ENCODE data around the gene LAPTM5. TPM values are rescaled to one million over a fixed set of nuclear protein-coding genes. Genes with fewer than 3 reads are reported as not detected.

LAPTM5 gene
- total RNA-seq, 1 donor from 2014 or later = 0.56 TPM

DNA sequence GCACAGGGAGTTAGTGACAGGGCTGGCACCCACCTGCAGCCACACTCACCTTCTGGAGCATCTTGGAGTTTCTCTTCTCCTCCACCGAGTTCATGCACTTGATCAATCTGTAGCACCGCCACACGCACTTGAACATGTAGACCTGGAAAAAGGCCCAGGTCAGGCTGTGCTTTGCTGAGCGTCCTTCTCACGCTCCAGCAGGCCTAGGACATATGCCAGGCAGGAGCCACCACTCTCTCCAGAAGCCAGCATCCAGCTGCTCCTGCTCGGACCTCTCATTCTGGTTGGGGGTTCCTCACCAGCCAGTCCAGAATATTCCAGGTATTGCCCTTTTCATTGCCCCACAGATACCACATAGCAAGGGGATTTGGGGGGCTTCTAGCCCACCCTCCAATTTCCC, 22.4 kb downstream of the LAPTM5 start:
- H3K27ac Mint-ChIP-seq (ENCODE audit: unreplicated experiment) = no peak overlapping the region
- peaks cover 3% of the 10 kb centered on the region for H3K27me3 Mint-ChIP-seq (ENCODE audit: unreplicated experiment)
- H3K9me3 Mint-ChIP-seq (ENCODE audit: unreplicated experiment) = no peaks in the 10 kb centered on the region
- DNase-seq = no peak
- peaks cover 10% of the 10 kb centered on the region for H3K4me1 Mint-ChIP-seq (ENCODE audit: low read depth, unreplicated experiment)
- H3K4me3 Mint-ChIP-seq (ENCODE audit: unreplicated experiment) = no peak overlapping the region
- peaks cover 3% of the 10 kb centered on the region for H3K36me3 Mint-ChIP-seq (ENCODE audit: unreplicated experiment)
- TF ChIP-seq, protein P1, sequence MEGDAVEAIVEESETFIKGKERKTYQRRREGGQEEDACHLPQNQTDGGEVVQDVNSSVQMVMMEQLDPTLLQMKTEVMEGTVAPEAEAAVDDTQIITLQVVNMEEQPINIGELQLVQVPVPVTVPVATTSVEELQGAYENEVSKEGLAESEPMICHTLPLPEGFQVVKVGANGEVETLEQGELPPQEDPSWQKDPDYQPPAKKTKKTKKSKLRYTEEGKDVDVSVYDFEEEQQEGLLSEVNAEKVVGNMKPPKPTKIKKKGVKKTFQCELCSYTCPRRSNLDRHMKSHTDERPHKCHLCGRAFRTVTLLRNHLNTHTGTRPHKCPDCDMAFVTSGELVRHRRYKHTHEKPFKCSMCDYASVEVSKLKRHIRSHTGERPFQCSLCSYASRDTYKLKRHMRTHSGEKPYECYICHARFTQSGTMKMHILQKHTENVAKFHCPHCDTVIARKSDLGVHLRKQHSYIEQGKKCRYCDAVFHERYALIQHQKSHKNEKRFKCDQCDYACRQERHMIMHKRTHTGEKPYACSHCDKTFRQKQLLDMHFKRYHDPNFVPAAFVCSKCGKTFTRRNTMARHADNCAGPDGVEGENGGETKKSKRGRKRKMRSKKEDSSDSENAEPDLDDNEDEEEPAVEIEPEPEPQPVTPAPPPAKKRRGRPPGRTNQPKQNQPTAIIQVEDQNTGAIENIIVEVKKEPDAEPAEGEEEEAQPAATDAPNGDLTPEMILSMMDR (IDR thresholded peaks at IDR 0.05; ENCODE audit: partially characterized antibody, unreplicated experiment) = no peak

DNA sequence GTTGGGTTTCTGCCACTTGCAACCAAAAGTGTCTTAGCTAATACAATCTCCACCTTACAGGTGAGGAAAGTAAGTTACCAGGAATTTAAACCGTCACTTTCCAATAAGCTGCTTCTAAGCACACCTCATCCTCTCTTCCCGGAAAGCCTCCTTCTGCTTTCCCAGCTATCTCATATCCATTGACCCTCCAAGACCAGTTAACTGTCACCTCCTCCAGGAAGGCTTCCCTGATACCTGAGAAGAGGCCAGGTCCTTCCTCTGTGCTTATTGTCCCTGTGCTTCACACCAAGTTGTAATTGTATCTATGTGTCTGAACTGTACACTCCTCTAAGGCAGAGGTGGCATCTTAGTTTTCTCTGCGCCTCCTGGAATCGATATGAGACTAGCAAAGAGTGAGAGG, 23.0 kb downstream of the LAPTM5 start:
- H3K27me3 Mint-ChIP-seq (ENCODE audit: unreplicated experiment) = peaks cover 2% of the 10 kb centered on the region
- H3K27ac Mint-ChIP-seq (ENCODE audit: unreplicated experiment) = no peak overlapping the region
- peaks cover 3% of the 10 kb centered on the region for H3K36me3 Mint-ChIP-seq (ENCODE audit: unreplicated experiment)
- DNase-seq = no peak
- H3K9me3 Mint-ChIP-seq (ENCODE audit: unreplicated experiment) = no peaks in the 10 kb centered on the region
- TF ChIP-seq, protein P1 (IDR thresholded peaks at IDR 0.05; ENCODE audit: partially characterized antibody, unreplicated experiment) = no peak
- peaks cover 12% of the 10 kb centered on the region for H3K4me1 Mint-ChIP-seq (ENCODE audit: low read depth, unreplicated experiment)
- no peak overlapping the region for H3K4me3 Mint-ChIP-seq (ENCODE audit: unreplicated experiment)

DNA sequence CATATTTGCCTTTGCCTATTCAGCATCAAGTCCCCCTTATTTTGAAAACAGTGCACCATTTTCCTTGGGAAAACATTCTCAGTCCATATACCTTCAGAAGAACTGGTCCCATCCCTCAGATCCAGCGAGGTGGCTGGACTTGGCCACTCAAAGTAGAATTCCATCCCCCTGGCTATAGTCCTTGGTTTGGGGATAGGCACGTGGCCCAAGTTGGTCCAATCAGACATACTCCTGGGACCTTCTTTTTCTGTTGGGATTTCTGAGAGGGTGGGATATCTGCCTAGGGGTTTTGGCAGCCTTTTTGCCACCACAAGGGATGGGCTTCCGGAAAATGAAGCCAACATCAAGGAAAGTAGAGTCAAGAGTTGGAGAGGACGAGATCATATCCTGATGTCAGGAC, 23.5 kb downstream of the LAPTM5 start:
- Mint-ChIP-seq H3K27me3 (ENCODE audit: unreplicated experiment) (peaks cover 2% of the 10 kb centered on the region), H3K4me1 (ENCODE audit: low read depth, unreplicated experiment) (peaks cover 13% of the 10 kb centered on the region), H3K4me3 (ENCODE audit: unreplicated experiment) (no peak overlapping the region), H3K9me3 (ENCODE audit: unreplicated experiment) (no peaks in the 10 kb centered on the region), H3K27ac (ENCODE audit: unreplicated experiment) (no peak overlapping the region), H3K36me3 (ENCODE audit: unreplicated experiment) (peaks cover 3% of the 10 kb centered on the region)
- DNase-seq = no peak
- TF ChIP-seq, protein P1 (IDR thresholded peaks at IDR 0.05; ENCODE audit: partially characterized antibody, unreplicated experiment) = no peak

DNA sequence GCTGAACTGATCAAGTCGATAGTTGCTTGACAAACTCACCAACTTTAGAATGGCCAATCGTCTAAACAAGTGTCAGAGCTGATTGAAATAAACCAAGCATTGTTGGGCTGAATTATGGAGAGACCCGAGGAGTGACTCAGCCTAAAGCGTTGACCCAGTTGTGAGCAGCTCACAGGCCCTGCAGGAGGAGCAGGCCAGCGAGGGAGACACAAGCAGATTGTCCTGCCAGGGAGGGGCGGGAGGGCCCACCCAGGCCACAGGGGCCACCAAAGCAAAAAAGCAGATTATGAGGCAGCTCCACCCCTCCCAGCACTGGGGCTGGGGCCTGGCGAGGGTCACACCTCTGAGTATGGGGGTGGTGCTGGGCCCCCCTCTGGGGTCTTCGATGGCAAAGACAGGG, 24.1 kb downstream of the LAPTM5 start:
- no peaks in the 10 kb centered on the region for H3K9me3 Mint-ChIP-seq (ENCODE audit: unreplicated experiment)
- H3K36me3 Mint-ChIP-seq (ENCODE audit: unreplicated experiment) = no peaks in the 10 kb centered on the region
- DNase-seq = no peak
- H3K4me3 Mint-ChIP-seq (ENCODE audit: unreplicated experiment) = no peak overlapping the region
- H3K27me3 Mint-ChIP-seq (ENCODE audit: unreplicated experiment) = peaks cover 3% of the 10 kb centered on the region
- TF ChIP-seq, protein P1 (IDR thresholded peaks at IDR 0.05; ENCODE audit: partially characterized antibody, unreplicated experiment) = no peak
- peaks cover 14% of the 10 kb centered on the region for H3K4me1 Mint-ChIP-seq (ENCODE audit: low read depth, unreplicated experiment)
- H3K27ac Mint-ChIP-seq (ENCODE audit: unreplicated experiment) = no peak overlapping the region

DNA sequence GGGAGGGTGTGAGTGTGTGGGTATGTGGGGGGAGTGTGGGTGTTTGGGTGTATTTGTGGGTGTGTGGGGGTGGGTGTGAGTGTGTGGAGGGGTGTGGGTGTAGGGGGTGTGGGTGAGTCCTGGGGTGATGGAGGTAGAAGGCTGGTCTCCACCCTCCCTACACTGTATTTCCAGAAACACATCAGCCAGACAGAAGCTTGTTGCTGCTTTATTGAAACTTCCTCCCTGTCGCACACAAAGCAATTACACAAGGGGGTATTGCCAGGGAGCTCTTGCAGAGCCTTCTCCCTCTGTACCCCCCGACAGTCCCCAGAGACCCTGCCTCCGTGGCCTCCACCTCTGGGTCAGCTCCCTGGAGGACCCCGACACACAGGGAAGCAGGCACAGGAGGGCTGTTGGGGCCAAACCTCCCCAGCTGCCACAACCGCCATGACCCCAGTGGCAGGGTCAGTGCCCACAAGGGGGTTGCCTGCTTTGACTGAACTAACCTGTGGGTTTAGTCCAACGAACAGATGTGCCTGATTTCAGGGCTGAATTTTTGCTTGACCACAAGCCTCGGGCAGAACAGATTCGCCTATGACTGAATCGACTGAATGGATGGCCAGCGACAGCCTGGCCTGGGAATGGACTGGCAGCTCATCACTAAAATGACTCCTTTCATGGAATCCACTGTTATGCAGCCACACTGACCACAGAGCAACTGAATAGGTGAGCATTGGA, 25.1 kb downstream of the LAPTM5 start:
- Mint-ChIP-seq H3K4me3 (ENCODE audit: unreplicated experiment) (no peak overlapping the region), H3K27me3 (ENCODE audit: unreplicated experiment) (peaks cover 4% of the 10 kb centered on the region), H3K4me1 (ENCODE audit: low read depth, unreplicated experiment) (peaks cover 23% of the 10 kb centered on the region), H3K27ac (ENCODE audit: unreplicated experiment) (no peak overlapping the region), H3K9me3 (ENCODE audit: unreplicated experiment) (no peaks in the 10 kb centered on the region), H3K36me3 (ENCODE audit: unreplicated experiment) (no peaks in the 10 kb centered on the region)
- TF ChIP-seq, protein P1 (IDR thresholded peaks at IDR 0.05; ENCODE audit: partially characterized antibody, unreplicated experiment) = no peak
- DNase-seq = no peak
